Activated naive CD4-positive, alpha-beta T cell treated with Interleukin-2 at 50 U/mL for 16 hours (primary cell): ENCODE data around the gene STRA6.
"Not testable (repeated sequence)": the region's sequence is repeated elsewhere in the genome, so short reads cannot be mapped to it uniquely, and the experiment has no call there.

Experiments
- DNase-seq: peaks from one replicate; pipeline ENCODE4 v3.0.0-alpha.2; 2020

Gene STRA6

DNA sequence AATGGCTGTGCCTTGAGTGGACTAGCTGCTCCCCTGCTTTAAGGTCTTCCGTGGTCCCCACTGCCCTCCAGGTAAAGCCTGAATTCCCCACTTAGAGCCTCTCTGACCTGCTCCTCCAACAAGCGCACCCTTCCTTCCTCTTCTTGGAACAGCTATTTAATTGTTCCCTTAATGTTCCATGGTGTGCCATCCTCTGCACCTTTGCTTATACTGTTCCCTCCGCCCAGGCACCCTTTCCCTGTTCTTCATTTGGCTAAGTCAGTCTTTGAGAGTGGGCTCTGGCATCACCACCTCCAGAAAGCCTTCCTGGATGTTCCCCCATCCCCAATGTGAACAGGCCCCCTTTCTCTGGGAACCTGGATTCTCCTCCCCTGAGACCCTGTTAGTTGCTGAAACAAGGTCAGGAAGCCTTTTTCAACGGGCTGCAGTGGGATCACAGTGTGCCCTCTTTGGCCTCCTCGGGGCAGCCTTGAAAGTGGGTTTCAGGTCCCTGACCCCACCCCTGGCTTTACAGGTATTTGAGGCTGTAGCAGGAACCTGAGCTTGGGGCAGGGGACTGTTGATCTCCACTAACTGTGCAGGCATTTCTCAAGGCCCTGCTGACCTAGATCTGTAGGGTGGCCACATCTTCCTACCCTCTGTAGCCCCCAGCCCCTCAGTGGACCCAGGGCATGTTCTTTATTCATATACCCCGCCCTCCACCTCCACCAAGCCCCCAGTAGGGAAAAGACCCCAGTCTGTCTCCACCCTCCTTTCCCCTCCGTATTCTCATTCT, 24.1 kb downstream of the STRA6 start:
- no peak for DNase-seq

DNA sequence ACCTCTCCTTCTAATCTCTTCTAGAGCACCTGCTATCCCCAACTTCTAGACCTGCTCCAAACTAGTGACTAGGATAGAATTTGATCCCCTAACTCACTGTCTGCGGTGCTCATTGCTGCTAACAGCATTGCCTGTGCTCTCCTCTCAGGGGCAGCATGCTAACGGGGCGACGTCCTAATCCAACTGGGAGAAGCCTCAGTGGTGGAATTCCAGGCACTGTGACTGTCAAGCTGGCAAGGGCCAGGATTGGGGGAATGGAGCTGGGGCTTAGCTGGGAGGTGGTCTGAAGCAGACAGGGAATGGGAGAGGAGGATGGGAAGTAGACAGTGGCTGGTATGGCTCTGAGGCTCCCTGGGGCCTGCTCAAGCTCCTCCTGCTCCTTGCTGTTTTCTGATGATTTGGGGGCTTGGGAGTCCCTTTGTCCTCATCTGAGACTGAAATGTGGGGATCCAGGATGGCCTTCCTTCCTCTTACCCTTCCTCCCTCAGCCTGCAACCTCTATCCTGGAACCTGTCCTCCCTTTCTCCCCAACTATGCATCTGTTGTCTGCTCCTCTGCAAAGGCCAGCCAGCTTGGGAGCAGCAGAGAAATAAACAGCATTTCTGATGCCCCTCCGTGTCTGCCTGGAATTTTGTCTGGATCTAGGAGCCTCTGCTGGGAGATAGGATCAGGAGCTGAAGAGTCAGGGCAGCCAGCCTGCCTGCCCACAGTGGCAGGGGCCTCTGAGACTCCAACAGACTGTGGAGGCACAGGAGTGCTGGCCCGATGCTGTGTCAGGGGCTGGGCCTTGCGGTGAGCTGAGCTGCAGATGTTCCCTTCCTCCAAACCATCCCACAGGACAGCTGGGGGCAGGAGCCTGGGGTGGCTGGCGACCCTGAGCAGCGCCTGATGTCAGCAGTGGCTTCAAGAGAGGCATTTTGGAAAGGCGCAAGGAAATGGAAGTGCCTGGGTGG, 26.0 kb downstream of the STRA6 start:
- no peak for DNase-seq

DNA sequence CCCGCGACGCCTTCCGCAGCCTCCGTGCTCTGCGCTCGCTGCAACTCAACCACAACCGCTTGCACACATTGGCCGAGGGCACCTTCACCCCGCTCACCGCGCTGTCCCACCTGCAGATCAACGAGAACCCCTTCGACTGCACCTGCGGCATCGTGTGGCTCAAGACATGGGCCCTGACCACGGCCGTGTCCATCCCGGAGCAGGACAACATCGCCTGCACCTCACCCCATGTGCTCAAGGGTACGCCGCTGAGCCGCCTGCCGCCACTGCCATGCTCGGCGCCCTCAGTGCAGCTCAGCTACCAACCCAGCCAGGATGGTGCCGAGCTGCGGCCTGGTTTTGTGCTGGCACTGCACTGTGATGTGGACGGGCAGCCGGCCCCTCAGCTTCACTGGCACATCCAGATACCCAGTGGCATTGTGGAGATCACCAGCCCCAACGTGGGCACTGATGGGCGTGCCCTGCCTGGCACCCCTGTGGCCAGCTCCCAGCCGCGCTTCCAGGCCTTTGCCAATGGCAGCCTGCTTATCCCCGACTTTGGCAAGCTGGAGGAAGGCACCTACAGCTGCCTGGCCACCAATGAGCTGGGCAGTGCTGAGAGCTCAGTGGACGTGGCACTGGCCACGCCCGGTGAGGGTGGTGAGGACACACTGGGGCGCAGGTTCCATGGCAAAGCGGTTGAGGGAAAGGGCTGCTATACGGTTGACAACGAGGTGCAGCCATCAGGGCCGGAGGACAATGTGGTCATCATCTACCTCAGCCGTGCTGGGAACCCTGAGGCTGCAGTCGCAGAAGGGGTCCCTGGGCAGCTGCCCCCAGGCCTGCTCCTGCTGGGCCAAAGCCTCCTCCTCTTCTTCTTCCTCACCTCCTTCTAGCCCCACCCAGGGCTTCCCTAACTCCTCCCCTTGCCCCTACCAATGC, 27.1 kb downstream of the STRA6 start:
- DNase-seq, result no peak

DNA sequence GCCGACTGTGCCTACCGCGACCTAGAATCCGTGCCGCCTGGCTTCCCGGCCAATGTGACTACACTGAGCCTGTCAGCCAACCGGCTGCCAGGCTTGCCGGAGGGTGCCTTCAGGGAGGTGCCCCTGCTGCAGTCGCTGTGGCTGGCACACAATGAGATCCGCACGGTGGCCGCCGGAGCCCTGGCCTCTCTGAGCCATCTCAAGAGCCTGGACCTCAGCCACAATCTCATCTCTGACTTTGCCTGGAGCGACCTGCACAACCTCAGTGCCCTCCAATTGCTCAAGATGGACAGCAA, 27.7 kb downstream of the STRA6 start:
- no peak for DNase-seq

DNA sequence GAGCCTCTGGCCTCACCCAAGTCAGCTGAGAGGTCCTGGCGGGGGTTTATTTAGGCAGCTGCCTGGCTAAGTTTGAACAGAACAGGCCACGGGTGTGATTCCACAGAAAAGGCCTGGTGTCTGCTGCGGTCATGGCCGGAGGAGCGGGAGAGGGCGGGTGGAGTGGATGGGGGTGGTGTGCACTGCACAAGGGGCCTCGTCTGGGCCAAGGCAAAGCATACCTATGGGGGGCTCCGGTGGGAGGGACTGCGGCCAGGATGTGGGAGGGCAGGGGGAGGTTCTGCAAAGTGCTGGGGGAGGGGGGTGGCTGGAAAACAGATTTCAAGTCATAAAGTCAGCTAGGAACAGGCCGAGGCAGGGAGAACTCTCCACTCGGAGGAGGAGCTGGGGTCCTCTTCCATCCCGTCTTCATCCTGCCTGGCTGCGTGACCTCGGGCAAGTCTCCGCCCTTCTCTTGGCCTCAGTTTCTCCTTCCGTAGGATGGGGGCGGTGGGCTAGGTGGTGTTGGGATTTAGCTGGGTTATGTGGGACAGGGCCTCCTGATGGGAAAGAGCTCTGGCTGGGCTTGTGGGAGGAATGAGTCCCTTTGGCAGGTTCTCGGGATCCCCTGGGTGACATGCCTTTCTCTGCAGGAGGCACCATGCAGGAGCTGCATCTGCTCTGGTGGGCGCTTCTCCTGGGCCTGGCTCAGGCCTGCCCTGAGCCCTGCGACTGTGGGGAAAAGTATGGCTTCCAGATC, 28.2 kb downstream of the STRA6 start:
- no peak for DNase-seq

DNA sequence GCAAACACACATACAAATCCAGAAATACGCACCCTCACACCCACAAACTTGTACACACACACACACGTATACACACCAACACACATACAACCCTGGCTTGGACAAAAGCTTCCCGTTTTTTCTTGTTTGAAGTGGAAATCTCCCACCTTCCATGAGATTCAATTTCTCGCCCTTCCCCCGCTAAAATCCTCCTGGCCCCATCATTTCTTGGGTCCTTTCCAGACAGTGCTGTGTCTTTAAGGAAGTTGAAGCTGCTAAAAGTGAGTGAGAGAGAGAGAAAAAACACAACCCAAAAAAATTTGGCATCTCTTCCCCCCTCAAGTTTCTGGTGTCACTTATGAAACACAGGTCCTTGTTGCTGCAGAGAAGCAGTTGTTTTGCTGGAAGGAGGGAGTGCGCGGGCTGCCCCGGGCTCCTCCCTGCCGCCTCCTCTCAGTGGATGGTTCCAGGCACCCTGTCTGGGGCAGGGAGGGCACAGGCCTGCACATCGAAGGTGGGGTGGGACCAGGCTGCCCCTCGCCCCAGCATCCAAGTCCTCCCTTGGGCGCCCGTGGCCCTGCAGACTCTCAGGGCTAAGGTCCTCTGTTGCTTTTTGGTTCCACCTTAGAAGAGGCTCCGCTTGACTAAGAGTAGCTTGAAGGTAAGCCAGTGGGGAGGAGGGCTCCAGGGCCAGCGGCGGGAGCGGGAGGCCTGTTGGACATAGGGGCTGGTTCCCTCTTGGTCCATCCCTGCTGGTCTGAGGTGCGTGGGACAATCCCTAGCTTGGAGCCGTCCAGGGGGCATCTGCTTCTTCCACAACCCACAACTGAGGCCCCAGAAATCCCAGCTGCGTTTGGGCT, 29.0 kb downstream of the STRA6 start, which contains the start of gene ISLR:
Gene ISLR, plus strand, starts transcription at position 331 of the 839 bp plus-strand sequence. CDS start 1,149 bp downstream, outside the sequence.
- DNase-seq, result no peak

DNA sequence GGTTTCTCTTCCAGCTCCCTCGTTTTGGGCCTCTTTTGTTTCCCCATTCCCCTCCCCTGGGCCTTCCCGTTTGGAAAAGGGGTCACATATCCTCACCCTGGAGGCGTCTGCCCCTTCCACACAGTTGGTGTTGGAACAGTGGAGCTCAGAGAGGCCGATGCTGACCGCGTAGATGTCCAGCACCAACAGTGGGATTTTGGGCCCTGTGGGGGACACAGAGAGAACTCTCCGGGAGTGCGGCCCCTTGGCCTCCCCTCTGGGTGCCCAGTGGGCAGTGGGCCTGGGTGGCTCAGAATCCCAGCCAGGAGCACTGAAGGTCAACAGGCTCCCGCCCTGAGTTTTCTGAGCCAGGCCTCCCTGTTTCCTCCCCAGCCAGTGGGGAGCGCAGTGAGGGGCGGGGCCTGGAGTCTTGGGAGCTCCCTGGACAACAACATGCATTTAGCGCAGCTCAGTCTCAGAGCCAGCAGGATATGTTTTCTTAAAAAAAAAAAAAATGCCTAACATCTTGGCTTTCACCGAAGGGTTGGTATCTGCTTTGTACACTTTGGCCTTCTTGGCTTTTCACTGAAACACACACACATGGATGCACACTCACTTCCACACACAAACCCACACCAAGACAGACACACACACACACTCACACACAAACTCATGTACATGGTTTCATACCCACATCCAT, 29.7 kb downstream of the STRA6 start:
- no peak for DNase-seq

DNA sequence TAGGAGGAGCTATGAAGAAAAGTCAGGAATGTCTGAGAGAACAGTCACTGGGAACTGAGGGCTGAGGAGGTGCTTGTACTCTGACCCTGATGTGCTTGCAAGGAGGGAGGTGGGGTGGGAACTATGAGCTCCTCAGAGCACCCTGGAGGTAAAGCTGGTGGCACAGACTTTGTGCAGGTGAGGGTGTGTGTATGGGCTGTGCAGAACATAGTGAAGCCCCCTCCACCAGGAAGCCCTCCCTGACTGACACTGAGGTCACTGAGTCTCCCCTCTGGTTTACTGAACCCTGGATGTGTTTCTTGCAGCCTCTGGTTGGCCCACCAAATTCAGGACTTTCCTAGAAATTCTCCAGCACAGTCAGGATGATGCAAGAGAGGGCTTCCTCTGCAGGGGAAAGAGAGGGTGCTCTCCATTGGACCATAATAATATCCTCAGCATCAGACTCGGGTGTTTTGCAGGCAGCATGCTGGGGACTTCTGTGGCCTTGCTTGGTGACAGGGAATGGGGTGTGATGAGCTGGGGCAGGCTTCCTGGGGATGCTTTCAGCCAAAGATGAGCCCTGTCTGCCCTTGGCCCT, 30.5 kb downstream of the STRA6 start:
- no peak for DNase-seq

DNA sequence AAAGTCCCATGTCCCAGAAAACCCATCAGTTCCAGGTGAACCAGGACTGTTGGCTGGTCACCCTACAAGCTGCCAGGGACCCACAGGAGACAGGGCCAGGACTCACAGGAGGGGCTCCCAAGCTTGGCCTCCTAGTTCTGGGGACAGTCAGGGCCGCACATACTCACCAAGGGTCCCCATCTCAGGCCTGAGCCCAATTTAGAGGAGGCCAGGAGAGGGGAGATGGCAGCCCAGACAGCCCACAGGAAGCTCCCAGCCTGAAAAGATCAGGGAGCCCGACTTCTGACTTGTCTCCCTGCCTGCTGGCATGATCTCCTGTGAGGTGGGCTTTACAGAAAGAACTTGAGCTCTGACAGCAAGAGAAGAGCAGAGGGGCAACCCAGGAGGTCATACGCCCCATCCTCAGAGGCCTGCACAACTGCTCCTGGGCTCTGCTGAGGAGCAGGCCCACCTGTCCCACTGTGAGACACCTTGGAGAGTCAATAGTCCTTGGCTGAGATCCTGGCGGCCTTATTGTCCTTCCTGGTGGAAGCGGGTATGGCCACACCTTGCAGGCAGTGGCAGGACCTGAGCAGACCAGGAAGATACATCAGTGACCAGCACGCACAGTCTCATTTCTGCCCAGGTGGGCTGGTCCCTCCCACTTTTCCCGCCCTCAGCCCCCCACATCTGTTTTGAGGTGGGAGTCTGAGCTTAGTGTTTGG, 31.6 kb downstream of the STRA6 start:
- DNase-seq, result no peak

DNA sequence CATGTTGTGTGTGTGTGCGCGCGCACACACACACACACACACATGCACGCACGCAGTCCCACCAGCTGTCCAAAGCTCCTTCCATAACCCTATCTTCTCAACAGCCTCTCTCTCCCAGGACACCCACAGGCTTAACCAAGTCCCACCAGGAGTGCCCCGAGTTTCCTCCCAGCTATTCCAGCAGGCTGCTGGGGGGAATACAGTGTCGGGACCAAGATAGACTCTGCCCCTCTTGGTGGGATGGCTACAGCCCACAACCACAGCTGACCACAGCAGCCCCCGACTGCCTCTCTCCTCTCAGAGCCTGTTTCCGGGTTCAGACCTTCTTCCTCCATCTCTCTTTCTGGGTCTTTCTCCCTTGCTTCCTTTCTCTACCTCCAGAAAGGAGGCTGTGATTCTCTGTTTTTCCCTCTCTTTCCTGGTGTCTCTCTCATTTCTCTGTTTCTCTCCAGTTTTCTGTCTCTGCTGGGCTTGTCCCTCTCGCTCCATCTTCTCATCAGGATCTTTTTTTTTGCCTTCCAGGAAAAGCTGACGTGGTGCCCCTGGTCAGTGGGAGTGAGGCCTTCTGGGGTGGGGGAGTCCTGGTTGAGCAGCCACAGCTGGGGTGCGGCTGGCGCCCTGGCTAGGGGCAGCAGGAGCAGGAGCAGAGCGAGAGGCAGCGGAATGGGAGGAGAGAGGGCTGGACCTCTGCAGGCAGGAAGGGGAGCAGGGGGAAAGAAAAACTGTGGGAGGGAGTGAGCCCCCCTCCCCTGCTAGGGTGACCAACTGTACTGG, 32.3 kb downstream of the STRA6 start:
- no peak for DNase-seq

DNA sequence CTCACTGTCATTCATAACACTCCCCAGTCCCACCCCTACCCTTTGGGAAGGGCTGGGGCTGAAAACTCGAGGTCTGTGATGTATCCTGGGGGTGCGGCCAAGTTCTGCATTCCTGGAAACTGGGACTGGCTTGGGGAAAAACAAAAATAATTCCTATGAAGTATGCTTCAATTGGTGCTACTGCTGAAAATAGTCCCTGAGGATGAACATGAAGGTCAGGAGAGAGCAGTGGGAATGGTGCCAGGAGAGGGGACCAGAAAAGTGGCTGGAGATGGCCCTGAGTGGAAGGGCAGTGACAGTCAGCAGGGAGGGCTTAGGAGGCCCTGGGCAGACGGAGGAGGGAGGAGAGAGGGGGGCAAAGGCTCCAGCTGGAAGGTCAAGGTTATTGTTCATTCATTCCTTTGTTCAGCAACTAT, 33.9 kb downstream of the STRA6 start:
- no peak for DNase-seq

DNA sequence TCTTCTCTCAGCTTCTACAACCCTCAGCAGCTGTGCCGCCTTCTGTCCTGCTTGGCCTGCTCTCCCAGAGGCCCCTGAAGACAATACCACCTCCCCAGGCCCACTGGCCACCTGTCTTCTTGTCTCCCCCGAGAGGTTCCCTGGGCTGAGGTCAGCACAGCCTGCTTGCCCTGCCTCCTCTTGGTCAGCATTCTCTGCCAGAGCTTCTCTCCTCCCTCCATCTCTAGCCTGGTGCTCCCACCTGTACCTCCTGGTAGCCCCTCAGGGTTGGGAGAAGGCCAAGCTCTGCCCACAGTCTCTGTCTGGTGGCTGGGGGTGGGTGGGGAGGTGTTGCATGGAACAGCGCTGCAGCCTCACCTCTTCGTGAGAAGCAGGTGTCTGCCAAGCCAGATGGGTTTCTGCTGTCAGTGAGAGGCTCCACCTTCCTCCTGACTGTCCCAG, 34.7 kb downstream of the STRA6 start:
- DNase-seq, result no peak

DNA sequence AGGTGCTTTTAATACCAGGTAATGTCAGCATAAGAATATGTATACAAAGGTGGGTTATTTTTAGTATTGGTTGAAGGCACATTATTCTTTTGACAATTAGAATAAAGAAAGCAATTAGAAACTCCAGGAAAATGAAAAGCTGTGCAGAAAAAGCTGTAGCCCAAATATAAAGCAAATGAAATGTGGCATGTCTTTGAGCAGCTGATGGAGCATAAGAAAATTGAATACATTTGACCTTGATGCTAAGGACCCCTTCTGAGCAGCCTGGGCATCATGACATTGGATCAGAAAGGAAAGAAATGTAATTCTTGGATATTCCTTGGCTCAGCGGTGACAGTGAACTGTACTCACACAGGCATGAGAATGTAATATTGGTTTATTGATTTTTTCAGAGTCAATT, 37.1 kb downstream of the STRA6 start:
- no peak for DNase-seq

DNA sequence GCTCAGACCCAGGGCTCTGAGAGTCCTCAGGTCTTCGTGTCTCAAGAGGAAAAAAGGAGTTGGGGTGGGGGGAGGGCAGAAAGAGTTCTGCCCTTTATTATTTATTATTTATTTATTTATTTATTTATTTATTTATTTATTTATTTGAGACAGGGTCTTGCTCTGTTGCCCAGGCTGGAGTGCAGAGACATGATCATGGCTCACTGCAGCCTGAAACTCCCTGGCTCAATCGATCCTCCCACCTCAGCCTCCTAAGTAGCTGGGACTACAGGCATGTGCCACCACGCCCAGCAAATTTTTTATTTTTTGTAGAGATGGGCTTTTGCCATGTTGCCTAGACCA, 40.4 kb downstream of the STRA6 start:
- DNase-seq, result not testable (repeated sequence)

DNA sequence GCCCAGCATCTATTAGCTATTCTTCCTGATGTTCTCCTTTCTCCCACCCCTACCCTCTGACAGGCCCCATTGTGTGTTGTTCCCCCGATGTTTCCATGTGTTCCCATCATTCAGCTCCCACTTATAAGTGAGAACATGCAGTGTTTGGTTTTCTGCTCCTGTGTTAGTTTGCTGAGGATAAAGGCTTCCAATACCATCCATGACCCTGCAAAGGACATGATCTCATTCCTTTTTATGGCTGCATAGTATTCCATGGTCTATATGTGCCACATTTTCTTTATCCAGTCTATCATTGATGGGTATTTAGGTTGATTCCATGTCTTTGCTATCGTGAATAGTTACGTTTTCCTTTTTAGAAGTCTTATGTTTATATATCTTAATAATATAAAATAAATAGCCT, 42.2 kb downstream of the STRA6 start:
- not testable (repeated sequence) for DNase-seq

DNA sequence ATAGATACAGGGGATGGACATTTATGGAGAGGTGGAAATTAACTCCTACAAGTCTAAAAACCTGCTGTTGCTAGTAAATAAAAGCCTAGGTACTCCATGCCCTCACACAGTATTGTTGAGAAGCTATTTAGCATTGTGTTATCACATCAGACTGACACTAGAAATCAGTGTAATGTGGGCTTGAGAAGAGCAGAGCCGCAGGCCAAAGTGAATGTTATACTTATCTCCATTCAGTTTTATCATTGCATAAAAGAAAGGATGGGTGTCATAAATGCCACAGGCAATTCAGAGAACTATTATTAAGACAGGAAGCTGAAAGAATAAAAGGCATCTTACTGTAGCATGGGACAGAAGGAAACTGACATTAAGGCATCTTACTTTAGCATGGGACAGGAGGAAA, 42.8 kb downstream of the STRA6 start:
- DNase-seq, result no peak

DNA sequence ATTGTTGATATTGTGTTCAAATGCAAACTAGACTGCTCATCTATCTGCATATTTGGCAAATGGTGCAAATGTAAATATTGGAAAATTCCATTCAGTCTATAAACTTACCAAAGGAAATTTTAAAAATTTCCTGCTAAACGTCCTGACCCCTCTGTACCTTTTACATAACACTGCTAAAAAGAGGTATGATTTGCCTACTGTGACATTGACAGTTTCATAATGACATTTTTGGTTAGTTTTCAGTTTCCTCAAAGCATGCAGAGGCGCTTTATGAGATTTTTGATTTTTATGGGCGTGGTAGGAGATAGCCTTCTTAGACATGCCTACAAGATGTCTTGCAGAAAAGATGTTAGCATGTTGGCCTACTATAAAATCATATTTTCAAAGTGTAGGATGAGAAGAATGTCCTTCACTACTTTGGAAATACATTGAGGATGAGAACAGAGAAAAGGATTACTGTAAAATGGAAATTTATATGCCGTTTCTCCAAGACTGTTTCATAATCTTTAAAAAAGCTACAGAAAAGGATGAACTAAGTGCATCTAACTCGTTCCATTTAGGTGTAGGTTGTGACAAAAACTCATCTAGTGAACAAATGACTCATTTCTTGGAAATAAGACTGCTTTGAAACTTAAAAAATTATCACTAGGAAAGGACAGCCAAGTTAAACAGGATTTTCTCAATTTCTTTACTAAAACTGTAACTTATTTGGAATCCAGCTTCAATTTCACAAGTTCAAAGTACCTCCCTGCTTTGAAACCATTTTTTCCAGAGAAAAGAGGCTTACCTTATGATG, 43.5 kb downstream of the STRA6 start:
- DNase-seq, result no peak
